ENCODE measurements around the gene PRKCH. TPM values are rescaled to one million over a fixed set of nuclear protein-coding genes. Genes with fewer than 3 reads are reported as not detected.

The PRKCH gene
- total RNA-seq, 1 donor from 2014 or later = 74.4 TPM

GRCh38 chr14:61355892-61356325 is 34.5 kb downstream of the PRKCH start:
- Histone ChIP-seq H3K4me1 (peaks cover 36% of the 10 kb centered on the region), H3K27ac (peak overlapping the region; percentile 61), H3K27me3 (no peaks in the 10 kb centered on the region), H3K36me3 (no peaks in the 10 kb centered on the region), H3K9me3 (no peaks in the 10 kb centered on the region), H3K4me3 (no peak overlapping the region)
- intact Hi-C loops (cut with DNase I) = no loop called here
- no peak for DNase-seq
- TF ChIP-seq CTCF (IDR thresholded peaks at IDR 0.05) = no peak
- ATAC-seq = peak; percentile 92

- no peak for ATAC-seq
- no peaks in the 10 kb centered on the region for H3K27me3 ChIP-seq
- intact Hi-C loops (cut with DNase I) = no loop called here
These were observed 35.7 kb downstream of the PRKCH start for GRCh38 chr14:61357123-61357522.

DNA sequence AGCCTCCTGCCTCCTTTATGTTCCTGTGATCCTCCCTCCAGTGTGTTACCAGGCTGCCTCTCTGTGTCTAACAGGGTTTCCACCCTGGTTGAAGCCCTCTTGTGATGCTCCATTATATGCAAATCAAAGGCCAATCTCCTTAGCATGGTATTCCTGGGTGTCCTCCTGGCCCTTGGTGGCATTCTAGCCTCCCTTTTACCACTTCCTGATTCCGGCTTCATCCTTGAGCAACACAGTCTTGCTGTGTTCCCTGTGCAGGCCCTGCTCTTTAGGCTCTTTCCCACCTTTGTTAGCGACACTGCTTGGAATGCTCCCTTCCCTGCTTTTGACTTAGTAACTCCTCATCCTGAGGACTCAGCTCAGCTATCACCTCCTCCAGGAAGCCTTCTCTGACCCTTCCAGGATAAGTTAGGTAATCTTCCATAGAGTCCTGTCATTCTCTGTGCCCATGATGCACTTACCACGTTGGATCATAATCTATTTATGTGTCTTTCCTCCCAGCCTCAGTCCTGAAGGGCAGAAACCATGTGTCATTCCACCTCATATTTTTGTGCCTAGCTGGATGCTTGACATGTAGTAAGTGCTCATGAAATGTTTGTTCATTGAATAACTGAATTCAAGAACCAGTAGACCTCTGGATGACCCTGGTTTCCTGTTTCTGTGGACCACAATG is 37.3 kb downstream of the PRKCH start:
- Histone ChIP-seq H3K36me3 (no peaks in the 10 kb centered on the region), H3K4me3 (no peak overlapping the region), H3K27ac (no peak overlapping the region), H3K27me3 (no peaks in the 10 kb centered on the region), H3K4me1 (peaks cover 51% of the 10 kb centered on the region), H3K9me3 (no peaks in the 10 kb centered on the region)
- ATAC-seq = peak; percentile 50
- no peak for DNase-seq
- intact Hi-C loops (cut with DNase I) = no loop called here
- TF ChIP-seq CTCF (IDR thresholded peaks at IDR 0.05) = no peak

More at GRCh38 chr14:61357123-61357522, 35.7 kb downstream of the PRKCH start:
- no peak for DNase-seq
- no peak for TF ChIP-seq CTCF (IDR thresholded peaks at IDR 0.05)
- Histone ChIP-seq H3K27ac (peak overlapping the region; percentile 61), H3K4me1 (peaks cover 41% of the 10 kb centered on the region), H3K9me3 (no peaks in the 10 kb centered on the region), H3K36me3 (no peaks in the 10 kb centered on the region), H3K4me3 (no peak overlapping the region)

DNA sequence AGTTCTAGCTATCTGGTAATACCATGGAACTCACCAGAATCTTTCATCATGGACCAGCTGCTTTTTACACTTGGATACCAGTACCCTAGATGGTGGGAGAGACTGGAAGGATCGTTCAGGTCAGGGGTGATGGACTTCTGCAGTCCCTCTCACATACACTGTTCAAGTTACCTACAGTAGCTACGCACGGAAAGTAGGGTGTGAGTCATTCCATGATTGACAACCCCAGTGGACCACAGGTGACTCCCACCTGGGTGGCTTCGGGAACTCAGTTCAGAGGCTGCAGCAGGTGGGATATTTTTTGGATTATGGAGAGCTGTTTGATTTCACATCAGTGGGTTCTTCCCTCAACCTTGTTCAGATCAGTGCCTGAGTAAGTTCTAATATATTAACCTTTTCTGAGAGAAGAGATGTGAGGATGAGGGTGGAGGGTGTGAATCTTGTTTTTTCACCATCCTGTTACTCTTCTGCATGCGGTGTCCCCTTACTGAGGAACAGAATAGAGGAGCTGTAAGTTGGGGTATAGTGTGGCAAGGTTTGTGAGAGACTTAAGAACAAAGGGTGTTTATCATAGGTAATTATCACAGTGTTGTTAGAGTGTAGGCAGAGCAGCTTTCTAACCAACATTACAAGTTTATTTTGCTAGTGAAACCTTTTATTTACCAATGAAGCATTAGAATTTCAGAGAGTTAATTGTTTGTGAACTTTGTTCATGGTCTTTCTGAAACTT is 39.6 kb downstream of the PRKCH start:
- TF ChIP-seq CTCF (IDR thresholded peaks at IDR 0.05) = no peak
- Histone ChIP-seq H3K4me3 (no peak overlapping the region), H3K4me1 (peaks cover 57% of the 10 kb centered on the region), H3K27me3 (no peaks in the 10 kb centered on the region), H3K36me3 (no peaks in the 10 kb centered on the region), H3K27ac (no peak overlapping the region), H3K9me3 (no peaks in the 10 kb centered on the region)
- intact Hi-C loops (cut with DNase I) = no loop called here
- DNase-seq = no peak
- ATAC-seq = no peak

GRCh38 chr14:61362072-61362750 is 40.8 kb downstream of the PRKCH start:
- DNase-seq = no peak
- intact Hi-C loops (cut with DNase I) = no loop called here

More at GRCh38 chr14:61362072-61362750, 40.8 kb downstream of the PRKCH start:
- peak; percentile 46 for ATAC-seq
- Histone ChIP-seq H3K4me3 (no peak overlapping the region), H3K27ac (no peak overlapping the region), H3K4me1 (peaks cover 55% of the 10 kb centered on the region), H3K9me3 (no peaks in the 10 kb centered on the region), H3K27me3 (no peaks in the 10 kb centered on the region), H3K36me3 (no peaks in the 10 kb centered on the region)
- TF ChIP-seq CTCF (IDR thresholded peaks at IDR 0.05) = no peak
